Middle frontal gyrus (tissue), 1 donor: ENCODE measurements around the gene ITGB2.

Experiments
- DNase-seq: peaks from one replicate; pipeline ENCODE4 v3.0.0-alpha.2; 2015; ENCODE audit warnings: low spot score; ENCODE audit errors: extremely low spot score

The ITGB2 gene

DNA sequence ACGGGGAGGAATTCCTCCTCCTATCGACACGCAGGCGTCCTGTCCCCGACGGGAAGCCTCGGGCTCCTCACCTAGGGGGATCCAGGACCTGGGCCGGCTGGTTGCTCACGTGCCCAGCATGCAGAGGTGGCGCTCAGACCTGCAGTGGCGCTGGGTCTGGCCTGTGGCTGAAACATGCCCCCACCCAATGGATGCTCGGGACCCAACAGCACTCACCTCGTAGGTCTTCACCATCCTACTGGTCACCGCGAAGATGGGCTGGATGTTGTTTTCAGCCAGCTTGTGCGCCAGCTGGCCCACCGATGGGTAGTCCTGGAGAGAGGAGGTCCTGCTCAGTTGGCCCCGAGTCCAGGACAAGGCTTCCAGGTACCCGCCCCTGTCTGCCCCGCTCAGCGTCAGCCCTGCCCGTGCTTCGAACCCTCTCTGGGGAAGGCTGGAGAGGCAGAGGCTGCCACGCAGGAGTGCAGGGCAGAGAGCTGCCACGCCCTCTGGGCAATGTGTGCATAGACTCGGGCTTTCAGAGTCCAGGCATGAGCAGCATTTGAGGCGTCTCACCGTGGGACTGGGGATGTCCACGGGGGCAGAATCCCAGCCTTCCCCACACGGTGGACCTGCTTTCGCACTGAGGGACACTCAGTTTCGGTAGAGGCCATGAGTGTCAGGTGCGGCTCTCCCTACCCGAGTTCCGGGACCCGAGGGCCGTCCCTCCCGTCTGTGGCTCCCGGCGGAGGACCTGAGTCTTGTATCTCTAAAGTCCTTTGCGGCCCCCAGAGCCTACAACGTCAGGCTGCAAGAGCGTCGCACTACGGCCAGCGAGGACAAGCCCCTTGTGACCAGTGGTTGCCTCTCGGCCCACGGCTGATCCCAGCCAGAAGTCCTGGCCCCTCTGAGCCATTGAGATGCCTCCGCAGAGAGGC, 21.6 kb downstream of the ITGB2 start:
- no peak for DNase-seq

DNA sequence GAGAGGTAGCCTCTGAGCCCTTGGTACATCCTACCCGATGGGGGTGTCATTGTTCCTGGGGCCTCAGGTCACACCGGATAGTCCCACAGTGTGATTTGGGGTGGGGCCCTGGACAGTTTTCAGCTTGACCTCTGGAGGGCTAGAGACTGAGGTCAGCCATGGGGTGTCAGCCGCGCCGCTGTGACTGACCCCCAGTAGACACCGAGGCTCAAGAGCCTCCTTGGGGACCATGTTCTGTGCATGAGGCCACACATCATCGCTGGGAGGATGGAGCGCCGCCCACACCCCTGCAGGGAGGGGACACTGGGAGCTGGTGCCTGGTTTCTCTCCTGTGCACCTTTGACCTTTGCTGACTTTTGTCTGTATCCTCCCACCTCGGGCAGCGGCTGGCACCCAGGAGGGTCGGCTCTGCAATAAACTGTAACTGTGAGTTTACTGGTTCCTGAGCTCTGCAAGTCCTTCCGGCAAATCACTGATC, 22.6 kb downstream of the ITGB2 start:
- no peak for DNase-seq

DNA sequence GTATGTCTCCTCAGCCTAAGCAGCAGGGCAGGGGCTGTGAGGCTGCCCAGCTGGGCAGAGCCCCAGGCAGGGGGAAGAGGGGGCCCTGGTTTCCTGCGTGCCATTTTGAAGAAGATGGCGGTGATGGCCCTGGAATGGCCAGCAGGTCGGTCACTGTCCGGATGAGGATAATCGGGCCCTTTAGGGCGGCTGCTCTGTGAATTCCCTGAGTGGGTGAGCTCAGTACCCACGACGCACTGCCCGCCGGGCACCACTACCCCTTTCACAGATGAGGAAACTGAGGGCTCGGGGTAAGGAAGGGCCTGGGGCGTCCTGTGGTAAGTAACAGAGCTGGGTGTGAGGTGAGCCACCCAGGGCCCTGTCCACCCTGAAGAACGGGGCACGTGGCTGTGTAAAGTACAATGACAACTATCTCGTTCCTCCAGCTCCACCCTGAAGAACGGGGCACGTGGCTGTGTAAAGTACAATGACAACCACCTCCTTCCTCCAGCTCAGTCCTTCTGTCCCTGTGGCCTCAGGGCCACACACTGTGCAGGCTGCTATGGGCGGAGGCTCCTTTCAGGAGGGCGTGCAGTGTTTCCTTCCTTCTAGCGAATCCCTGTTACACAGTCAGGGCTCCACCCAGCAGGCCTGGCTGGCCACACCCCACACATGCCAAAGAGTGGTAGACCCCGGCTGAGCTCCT, 23.2 kb downstream of the ITGB2 start:
- no peak for DNase-seq

DNA sequence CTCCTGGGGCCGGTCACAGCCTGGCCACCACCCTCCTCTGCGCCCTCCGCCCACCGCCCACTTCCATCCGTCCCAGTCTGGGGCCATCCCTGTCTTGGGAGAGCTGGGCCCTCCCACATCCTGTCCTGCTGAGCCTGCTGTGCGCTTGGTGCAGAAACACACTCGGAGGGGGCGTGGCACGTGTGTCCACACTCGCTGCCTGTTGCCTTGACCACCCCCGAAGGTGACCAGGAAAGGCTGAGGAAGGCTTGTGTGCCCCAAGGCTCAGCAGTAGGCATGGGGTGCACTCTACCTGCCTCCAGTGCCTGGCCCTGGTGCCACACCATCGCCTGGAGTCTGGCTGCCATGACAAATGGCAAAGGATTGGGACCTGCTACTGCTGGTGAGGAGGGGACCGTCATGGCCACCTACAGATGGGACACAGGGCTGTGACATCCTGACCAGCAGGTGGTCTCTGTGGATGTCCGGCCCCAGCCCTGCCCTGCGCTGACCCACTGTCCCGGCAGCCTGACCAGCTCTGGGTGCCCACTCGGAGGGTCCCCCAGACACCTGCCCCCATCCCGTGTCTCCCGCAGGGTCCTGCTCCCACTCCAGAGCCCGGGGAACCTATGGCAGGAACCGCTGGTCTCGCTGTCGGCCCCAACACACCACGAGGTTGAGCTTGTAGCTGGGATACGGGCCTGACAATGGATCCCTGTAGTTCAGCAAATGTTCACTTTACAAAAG, 24.0 kb downstream of the ITGB2 start:
- DNase-seq: no peak

DNA sequence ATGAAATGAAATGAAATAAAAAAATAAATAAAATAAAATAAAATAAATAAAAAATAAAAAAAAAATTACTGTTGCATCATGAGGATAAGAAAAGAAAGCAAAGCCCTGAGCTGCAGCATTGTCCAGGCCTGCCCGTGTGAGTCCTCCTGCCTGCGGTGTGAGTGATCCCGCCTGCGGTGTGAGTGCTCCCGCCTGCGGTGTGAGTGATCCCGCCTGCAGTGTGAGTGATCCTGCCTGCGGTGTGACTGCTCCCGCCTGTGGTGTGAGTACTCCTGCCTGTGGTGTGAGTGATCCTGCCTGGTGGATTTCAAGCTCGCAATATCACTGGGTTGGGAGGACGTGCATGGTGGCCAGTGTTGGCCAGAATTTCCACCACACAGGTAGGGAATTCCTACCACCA, 24.8 kb downstream of the ITGB2 start:
- no peak for DNase-seq

DNA sequence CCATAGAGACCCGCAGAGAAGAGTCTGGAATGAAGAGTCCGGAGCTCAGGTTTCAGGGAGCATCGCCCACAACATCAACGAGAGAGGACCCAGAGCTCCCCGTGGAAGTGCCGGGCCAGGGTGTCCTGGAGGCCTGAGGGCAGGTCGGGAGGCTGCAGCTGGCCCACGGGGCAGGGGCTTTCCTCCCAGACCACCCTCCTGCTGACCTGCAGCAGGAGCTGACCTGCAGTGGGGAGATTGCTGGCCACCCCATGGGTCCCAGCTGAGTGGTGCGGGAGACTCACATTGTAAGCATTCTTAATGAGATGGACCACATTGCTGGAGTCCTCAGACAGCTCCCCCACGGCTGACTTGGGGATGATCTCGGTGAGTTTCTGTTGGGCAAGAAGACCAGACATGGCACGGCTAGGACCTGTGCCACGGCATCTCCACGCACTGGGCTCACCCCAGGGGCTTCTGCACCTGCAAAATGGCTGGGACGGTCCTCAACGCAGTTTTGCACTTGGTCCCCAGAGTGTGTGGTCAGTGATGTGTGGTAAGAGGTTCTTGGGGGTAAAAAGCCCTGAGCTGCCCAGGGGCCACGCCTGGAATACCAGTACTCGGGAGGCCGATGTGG, 25.9 kb downstream of the ITGB2 start:
- DNase-seq: no peak

DNA sequence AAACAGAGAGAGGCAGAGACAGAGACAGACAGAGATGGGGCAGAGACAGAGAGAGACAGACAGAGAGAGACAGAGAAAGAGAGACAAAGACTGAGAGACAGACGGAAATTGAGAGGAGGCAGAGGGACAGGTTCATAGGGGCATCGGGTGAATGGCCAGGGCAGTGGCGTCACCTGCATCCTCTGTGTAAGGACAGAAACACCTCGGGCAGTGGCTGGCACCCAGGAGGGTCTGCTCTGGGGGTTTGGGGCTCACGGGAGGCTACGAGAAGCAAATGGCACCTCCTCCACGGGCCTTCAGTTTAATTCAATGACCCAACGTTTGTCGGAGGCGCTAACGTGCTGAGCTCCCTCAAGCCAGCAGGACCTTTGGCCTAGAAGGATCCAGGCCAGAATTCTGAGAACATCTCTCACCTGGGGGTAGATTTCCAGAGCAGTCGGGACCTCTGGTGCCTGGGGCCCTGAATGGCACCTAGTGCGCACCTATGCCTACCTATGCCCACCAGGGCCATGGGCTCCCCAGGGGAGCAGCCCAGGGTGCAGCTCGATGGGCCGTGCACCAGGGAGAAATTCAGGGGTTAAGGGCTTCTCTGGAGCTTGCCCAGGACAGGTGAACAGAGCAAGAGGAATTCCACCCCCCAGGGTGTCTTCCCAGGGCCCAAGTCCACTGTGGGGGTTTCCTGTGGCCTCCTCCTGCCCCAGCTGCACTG, 26.6 kb downstream of the ITGB2 start:
- DNase-seq: no peak

DNA sequence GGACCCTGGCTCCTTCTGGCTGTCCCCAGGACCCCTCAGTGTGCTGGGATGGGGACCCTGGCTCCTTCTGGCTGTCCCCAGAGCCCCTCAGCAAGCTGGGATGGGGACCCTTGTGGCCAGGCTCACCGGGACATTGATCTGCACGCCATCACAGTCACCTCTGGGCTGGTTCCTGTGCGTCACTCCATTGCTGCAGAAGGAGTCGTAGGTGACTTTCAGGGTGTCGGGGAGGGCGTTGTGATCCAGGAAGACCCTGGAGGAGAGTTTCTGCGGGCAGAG, 27.5 kb downstream of the ITGB2 start:
- no peak for DNase-seq

DNA sequence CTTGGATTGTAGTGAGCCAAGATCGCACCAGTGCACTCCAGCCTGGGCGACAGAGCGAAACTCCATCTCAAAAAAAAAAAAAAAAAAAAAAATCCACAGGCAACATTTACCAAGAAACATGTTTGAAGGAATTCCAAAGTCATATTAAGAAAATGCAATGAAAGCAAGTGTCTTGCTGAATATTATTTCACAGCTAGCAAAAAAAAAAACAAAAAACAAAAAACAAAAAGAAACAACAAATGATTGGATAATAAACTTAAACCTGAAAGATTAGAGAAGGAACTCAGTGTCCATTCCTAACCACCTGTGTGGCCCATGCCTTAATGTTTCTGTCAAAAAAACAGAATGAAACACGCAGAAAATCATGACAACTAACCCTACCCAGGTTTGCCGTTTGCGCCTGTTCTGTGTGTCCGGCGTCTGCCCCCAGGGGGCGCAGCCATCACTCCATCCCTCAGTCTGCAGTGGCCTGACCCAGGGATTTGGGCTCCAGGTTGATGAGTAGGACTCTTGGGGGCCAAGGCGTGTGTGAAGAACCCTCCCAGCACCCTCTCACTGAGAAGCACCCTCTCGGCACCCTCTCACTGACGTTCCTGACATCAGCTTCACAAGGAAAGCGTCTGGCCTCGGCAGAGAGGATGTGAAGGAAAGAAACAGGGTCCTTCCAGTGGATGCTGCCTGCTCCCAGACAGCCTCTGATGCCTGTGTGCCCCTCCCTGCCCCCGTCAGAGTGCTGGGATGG, 28.0 kb downstream of the ITGB2 start:
- no peak for DNase-seq

DNA sequence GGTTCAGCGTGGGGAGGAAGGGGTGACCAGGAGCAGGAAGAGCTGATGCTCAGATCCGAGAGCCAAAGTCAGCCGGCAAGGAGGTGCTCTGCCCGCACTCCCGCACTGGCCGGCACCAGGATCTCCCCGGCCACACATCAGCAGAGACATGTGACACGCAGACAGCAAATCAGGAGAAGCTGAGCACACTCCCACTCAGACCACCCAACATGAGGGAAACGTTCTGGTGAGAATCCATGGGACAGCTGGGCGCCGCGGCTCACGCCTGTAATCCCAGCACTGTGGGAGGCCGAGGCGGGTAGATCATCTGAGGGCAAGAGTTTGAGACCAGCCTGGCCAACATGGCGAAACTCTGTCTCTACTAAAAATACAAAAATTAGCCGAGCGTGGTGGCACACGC, 28.6 kb downstream of the ITGB2 start:
- no peak for DNase-seq

DNA sequence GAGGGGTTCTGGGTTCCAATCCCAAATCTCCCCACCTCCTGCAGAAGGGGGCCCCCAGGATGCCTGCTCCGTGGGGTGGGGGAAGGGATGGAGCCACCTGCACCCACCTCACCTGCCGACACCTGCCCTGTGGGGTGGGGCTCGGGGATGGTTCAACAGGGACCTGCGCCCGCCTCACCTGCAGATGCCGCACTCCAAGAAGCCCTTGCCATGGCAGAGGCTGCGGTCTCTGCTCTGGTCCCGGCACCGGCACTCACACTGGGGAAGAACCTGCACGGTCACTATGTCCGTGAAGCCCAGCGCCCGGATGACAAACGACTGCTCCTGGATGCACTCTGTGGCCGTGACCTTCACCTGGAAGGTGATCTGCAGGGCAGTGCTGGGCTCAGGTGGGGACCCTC, 29.1 kb downstream of the ITGB2 start:
- no peak for DNase-seq

DNA sequence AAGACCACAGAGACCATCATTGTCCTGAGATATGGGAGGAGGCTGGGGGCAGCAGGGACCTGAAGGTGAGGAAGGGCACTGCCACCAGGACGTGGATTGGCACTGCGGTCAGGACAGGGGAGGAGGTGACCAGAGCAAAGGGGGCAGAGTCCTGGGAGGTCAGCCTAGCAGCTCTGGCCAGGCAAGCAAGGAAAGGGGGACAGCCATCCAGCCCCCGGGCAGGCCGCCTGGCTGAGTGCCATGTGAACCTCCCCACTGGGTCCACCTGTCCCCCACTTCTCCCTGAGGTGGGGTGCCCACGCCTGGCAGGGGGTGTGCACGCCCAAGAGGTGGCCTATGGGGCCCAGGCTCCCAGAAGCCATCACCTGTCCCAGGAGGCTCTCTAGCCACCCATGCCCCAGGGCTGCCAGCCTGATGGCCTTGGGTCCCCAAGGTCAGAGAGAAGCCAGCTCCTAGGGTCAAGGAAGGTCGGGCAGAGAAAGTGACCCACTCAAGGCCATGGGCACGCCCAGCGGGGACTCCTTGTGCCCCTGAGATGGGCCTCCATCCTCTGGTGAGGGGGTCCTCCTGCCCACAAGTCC, 29.6 kb downstream of the ITGB2 start:
- DNase-seq: no peak

DNA sequence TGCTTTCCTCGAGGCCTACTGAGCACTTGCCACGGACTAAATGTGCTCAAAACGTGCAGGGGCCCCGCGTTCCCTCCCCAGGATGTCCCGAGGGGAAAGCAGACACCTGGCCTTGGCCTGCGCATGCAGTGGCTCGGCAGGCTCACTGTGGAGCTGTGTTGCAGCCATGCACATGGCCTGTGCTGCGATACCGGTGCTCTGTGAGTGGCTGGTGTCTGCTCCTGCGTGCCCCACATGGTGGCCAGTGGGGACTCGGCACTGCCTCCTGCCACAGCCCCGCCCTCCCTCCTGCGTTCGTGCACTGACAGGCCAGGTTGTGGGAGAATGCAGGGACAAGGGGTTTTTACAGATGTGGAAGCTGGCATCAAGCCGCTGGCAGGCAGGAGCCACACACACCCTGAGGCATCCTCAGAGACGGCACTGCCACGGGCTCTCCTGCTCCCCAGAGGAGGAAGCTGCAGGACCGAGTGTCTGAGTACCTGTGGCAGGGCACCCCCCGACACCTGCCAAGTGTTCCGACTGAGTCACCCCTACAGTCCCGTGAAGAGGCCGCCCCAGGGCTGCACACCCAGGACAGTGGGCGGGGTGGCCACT, 30.3 kb downstream of the ITGB2 start:
- no peak for DNase-seq

DNA sequence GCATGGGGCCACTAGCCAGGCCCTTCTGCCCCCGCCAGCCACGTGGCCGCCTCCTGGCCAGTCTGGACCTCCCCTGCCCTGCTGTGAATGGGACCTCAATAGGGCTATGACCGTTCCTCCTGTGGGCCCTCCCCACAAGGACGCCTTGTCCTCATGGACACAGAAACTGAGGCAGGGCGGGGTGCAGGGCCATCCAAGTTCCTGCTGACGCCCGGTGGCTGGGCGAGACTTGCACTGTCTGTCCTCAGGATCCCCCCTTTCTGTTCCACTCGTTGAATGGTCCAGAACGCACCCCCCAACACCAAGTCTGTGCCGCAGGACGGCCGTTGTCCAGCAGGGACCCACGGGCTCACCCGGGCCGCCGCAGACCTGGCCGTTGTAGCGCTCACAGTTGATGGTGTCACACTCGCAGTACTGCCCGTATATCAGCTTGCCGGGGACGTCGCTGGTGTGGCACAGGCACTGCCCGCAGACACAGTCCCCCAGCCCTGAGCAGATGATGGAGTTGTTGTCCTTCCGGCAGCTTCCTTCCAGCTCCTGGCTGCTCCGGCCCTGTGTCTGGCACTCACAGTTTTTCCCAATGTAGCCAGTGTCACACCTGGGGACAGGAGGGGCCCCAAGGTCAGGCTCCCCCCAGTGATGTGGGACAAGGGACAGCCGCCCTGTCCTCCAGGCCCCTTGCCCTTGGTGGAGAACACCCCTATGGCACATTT, 30.9 kb downstream of the ITGB2 start:
- DNase-seq: no peak

DNA sequence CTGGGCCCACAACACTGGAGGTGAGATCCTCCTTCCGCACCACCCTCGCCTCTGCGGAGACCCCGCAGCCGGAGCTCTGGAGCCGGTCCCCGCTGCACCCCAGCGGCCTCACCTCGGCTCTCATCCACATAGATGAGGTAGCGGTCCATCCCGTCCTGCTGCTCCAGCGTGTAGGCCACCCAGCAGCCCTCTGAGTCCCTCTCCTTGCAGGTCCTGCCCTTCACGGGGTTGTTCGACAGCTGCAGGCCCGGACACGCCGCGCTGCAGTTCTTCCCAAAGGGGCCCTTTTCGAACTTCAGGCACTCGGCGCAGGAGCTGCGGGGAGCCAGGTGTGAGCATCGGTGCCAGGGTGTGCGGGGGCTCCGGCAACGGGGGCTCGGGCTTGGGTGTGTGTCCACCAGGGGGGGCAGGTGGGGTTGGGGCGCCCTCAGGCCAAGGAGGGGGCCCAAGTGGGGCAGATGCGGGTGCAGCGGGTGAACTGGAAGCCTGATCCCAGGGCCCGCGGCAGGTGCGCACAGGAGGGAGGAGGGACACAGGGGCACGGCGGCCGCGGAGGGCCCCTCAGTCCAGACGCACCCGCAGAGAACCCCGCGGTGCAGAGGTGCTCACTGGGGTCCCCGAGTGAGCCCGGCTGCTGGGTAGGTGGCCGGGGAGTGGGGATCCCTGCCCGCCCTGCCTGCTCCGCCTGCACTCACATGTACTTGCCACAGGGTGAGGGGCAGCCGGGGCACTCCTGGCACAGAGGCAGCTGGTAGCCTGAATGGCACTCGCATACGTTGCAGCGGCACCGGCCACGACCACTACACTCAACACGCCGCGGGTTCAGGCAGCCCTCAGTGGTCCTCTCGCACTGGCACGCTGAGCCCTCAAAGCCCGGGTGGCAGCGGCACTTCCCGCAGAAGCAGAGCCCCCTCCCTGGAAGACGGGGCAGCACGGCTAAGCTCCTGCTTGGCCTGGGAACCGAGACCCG, 31.8 kb downstream of the ITGB2 start:
- DNase-seq: no peak

DNA sequence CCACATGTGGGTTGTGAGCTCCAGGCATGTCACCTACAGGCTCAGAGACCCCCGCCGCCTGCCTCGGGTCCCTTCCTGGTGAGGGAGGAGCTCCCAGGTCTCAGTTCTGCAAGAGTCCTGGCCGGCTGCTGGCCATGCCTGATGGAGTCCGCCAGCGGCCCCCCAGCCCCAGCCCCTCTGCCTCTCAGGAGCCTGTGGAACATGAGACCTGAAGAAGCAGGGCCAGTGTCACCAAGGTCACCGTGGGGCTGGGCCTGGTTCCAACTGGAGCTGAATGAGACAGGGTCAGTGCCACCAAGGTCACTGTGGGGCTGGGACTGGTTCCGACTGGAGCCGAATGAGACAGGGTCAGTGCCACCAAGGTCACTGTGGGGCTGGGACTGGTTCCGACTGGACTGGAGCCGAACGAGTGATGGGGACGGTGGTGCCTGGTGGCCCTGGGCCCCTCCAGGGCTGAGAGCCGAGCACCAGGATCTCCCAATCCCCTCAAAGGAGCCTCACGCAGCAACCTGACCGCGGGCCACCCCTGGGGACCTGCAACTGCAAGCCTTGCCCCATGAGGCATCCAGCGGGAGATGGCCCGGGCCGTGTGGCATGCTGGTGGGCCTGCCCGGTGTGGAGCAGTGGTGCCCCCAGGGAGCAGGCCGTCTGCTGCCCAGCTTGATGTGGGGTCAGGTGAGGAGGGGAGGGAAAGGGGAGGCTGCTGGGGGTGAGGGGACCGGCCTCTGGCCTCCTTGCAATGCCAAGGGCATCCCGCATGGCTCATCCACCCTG, 32.7 kb downstream of the ITGB2 start:
- DNase-seq: no peak

DNA sequence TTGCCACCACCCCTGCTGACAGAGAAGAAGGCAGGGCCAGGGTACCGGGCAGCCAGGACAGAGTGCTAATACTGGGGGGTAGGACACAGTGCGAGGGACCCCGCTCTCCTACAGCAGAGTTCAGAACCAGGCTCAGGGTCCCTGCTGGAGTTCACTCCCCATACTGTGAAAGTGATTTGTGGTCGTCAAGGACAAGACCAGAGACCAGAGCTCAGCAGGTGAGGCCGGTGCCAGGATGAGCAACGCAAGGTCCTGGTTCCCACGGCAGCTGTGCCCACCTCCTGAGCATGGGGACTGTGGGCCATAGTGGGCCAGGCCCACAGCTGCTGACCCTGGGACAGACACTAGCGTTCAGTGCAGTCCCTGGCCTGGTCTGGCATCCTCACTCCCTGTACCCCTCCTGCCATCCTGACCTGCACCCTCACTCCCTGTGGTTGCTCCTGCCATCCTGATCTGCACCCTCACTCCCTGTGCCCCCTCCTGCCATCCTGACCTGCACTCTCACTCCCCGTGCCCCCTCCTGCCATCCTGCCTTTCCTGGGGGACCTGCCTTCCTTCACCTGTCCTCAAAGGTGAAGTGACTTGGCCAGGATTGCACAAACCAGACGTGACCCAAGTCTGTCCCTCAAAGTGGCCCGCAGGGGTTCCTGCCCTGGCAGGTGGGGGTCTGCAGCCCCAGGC, 33.4 kb downstream of the ITGB2 start:
- DNase-seq: no peak
